Left renal pelvis (tissue), 4 donors: Measurements from ENCODE around the gene RELL1. TPM values are rescaled to one million over a fixed set of nuclear protein-coding genes. Genes with fewer than 3 reads are reported as not detected.
"Not testable (repeated sequence)": the region's sequence is repeated elsewhere in the genome, so short reads cannot be mapped to it uniquely, and the experiment has no call there.

Source experiments
- DNase-seq, 4 donors: peaks; one replicate each; pipeline ENCODE4 v3.0.0-alpha.2; 2013; ENCODE audit warnings: low read depth in 4 of 4, low spot score in 3 of 4
- polyA plus RNA-seq, 4 donors: library from polyadenylated mRNA; unstranded; fragments of 120-200 nt; gene quantifications; one replicate each; pipeline ENCODE4 v1.2.1, GENCODE V29; 2013; ENCODE audit not compliant: insufficient read length in 4 of 4

Gene RELL1
- polyA plus RNA-seq, 4 donors: 9.8 to 10.4 (median 10.2) TPM

GRCh38 chr4:37693450-37694190 is 7.4 kb upstream of the RELL1 start:
- DNase-seq: no peak

- no peak for DNase-seq
Observed at GRCh38 chr4:37693030-37693429, 6.9 kb upstream of the RELL1 start.

GRCh38 chr4:37690976-37691375 is 4.8 kb upstream of the RELL1 start:
- DNase-seq: no peak

- DNase-seq: no peak
Observed at GRCh38 chr4:37689353-37690095, 3.3 kb upstream of the RELL1 start.

DNA sequence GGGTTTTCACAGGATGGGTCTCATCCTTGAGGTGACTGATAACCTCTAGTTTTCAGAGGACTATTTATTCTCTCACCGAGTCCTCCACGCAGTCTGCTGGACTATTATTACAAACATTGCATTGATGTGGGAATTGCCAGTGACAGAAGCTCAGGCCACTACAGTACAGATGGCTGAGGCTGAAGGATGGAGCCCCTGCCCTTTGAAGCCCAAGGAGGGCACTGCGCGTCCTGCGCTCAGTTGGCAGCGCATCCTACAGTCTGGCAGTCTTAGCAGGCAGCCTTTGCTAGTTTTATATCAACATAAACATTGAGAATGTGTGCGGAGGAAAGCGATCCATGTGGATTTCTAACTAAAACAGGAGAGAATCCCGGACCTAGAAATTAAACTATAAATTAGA is 1.5 kb upstream of the RELL1 start:
- no peak for DNase-seq

GRCh38 chr4:37687194-37687562 is 1.0 kb upstream of the RELL1 start:
- no peak for DNase-seq

DNA sequence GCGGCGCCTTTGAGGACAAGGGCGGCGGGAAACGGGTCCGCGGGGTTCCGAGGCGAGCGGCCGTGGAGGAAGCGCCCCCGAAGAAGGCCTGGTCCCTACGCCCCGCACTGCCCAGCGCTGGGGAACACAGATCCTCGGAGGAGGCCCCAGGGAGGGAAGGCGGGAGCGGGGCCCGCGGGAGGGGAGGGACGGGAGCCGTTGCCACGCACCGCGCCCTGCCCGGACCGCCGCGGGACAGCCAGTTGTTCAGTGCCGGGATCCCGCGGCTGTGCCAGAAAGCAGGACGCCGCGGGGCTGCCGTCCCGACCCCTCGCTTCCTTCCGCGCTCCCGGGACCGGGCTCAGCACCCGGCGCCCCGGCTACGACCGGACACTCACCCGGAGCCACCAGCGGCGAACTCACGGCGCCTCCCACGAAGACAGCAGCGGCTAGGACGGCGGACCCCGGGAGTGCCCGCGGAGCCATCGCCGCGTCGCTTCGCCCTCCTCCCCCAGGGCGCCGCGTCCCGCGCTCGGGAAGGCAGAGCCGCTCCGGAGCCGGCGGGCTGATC is 278 bp downstream of the RELL1 start:
- DNase-seq: no peak

GRCh38 chr4:37685161-37685822 is 884 bp downstream of the RELL1 start:
- no peak for DNase-seq

GRCh38 chr4:37684154-37684553 is 2.0 kb downstream of the RELL1 start:
- no peak for DNase-seq

GRCh38 chr4:37682701-37683401 is 3.3 kb downstream of the RELL1 start:
- DNase-seq: no peak

GRCh38 chr4:37680089-37680488 is 6.1 kb downstream of the RELL1 start:
- DNase-seq: no peak

DNA sequence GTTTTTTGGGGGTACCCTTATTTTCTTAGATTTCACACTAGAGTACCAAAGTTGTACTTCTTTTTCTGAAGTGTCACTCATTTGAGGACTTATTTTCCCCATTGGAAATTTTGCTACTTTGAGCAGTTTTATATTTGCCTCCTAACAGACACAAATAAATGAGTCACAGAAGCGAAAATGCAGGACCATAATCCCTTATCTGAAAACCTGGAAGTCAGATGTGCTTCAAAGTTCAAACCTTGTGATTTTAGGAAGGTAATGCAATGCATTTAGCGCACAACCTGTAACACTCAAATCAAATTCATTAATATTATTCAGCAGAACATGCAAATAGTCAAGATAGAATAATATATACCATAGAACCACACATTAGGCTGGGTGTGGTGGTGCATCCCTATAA is 6.9 kb downstream of the RELL1 start:
- no peak for DNase-seq

DNA sequence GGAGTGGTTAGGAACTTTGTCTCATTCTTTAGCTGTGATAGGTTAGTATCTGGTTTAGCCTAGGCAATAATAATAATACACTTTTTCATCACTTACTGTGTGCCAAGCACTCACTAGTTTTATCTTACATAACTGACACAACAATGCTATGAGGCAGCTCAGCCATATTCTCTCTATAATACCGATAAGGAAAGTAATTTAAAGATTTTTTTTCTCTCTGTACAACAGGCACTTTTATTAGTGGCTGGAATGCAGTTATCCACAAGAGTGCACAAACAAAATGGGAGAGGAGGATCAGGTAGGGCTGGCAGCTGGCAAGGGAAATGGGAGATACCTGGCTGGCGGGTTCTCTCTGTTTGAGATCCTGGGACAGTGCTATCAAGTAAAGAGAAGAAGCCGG is 7.6 kb downstream of the RELL1 start:
- DNase-seq: no peak

GRCh38 chr4:37675587-37676290 is 10.4 kb downstream of the RELL1 start:
- peak in 1 of 4 donors; percentile 32 for DNase-seq

DNA sequence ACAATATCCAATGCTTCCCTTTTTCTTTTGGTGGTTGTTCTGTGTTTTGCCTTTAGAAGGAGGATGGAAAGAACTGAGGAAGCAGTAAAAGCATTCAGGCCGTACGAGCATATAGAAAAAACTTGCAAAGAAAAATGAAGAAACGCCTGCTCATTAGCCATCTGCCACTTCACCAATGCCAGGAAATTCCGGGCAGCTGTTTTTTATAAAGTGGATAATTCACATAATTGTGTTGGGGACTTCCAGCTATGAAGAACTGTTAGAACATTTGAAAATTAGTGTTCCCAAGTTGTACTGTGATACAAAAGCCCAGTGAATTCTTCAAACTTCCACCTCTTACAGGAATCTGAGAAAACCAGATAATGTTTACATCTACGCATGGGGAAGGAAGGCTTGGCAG is 11.7 kb downstream of the RELL1 start:
- DNase-seq: no peak

- DNase-seq: no peak
Observed at GRCh38 chr4:37673538-37674192, 12.5 kb downstream of the RELL1 start.

DNA sequence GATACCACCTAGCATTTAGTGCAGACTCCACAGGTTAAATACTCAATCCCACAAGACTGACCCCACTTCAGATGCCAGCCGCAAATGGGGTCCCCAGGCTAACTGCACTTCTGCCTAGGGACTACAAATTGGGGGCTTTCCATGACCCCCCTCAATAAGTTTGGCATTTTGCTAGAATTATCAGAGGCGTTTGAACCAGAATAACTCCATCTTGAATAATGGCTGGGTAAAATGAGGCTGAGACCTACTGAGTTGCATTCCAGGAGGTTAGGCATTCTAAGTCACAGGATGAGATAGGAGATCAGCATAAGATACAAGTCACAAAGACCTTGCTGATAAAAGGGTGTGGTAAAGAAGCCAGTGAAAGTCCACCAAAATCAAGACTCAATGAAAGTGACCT is 15.1 kb downstream of the RELL1 start:
- no peak for DNase-seq

DNA sequence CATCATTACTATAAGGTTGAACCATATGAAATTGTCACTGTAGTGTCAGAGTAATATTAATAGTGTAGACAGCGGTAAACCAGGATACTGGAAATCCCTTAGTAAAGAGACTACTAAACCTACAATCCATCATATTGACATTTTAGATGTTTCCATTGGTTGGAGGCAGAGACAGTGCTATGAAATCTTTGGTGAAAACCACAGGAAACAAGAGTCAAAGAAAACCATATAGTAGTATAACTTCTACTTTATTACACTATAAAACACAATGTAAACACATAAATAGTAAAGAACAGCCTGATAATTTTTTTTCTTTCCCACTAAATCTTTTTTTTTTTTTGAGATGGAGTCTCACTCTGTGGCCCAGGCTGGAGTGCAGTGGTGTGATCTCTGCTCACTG is 15.9 kb downstream of the RELL1 start:
- no peak for DNase-seq

- DNase-seq: not testable (repeated sequence)
Observed at GRCh38 chr4:37669124-37669523, 17.1 kb downstream of the RELL1 start.
